KMS-11 (cell line): Measurements from ENCODE around the gene JPH3.

Experiments used
- H2AFZ ChIP-seq: fragments of 200-600 bp; sonication (generic); 2 replicates; pipeline ENCODE4 v1.6.1; 2016; ENCODE audit warnings: antibody characterized with exemption, mixed run types, low read depth
- H3K27ac ChIP-seq: fragments of 200-600 bp; sonication (generic); 2 replicates; pipeline ENCODE4 v1.6.1; 2016; ENCODE audit warnings: mild to moderate bottlenecking, mixed run types
- H3K27me3 ChIP-seq: fragments of 200-600 bp; sonication (generic); 2 replicates; pipeline ENCODE4 v1.6.1; 2017; ENCODE audit warnings: mild to moderate bottlenecking, low read depth, mixed run types, moderate library complexity; ENCODE audit not compliant: insufficient read depth
- H3K36me3 ChIP-seq: fragments of 200-600 bp; sonication (generic); 2 replicates; pipeline ENCODE4 v1.6.1; 2017; ENCODE audit warnings: mild to moderate bottlenecking, mixed run types; ENCODE audit not compliant: insufficient read depth
- H3K4me1 ChIP-seq: fragments of 200-600 bp; sonication (generic); 2 replicates; pipeline ENCODE4 v1.6.1; 2016; ENCODE audit warnings: mild to moderate bottlenecking, low read depth, mixed run types; ENCODE audit not compliant: poor library complexity, severe bottlenecking
- H3K4me2 ChIP-seq: fragments of 200-600 bp; sonication (generic); 2 replicates; pipeline ENCODE4 v1.7.0; 2016; ENCODE audit warnings: mild to moderate bottlenecking, mixed run types
- H3K4me3 ChIP-seq: fragments of 200-600 bp; sonication (generic); IDR thresholded peaks from 2 replicates; pipeline ENCODE4 v1.6.1; 2017; ENCODE audit warnings: low read depth, low read length, mixed read lengths; ENCODE audit not compliant: insufficient read depth
- H3K79me2 ChIP-seq: fragments of 200-600 bp; sonication (generic); 2 replicates; pipeline ENCODE4 v1.6.1; 2016; ENCODE audit warnings: low read depth, mixed run types; ENCODE audit not compliant: insufficient read depth
- H3K9ac ChIP-seq: fragments of 200-600 bp; sonication (generic); 2 replicates; pipeline ENCODE4 v1.6.1; 2016; ENCODE audit warnings: mild to moderate bottlenecking, mixed run types
- H4K20me1 ChIP-seq: fragments of 200-600 bp; sonication (generic); 2 replicates; pipeline ENCODE4 v1.6.1; 2016; ENCODE audit warnings: mild to moderate bottlenecking, mixed run types; ENCODE audit not compliant: insufficient read depth
- TF ChIP-seq, protein P1 (sequence below): fragments of 200-600 bp; sonication (generic); conservative IDR thresholded peaks from 2 replicates; pipeline ENCODE4 v1.6.1; 2017; ENCODE audit warnings: low read depth, mild to moderate bottlenecking, antibody characterized with exemption, low read length, moderate library complexity, mixed read lengths

Gene JPH3

DNA sequence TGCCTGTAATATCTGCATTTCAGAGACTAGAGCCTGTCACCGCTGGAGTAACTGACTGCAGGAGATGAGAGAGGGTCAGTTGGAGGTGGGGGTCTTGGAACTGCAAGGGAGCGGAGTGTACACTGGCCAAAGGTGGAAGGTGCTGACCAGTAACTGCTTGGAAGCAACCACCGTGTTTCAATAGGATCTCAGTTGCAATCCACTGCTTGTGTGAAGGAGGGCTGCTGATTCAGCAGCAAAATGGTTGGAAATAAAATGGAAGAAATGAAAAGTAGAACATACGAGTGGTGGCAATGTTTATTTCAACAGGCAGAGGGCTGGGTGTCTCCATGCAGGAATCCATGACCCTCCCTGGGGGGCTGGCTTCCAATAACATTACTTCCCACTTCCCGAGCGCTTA, 2.1 kb upstream of the JPH3 start:
- TF ChIP-seq, protein P1, sequence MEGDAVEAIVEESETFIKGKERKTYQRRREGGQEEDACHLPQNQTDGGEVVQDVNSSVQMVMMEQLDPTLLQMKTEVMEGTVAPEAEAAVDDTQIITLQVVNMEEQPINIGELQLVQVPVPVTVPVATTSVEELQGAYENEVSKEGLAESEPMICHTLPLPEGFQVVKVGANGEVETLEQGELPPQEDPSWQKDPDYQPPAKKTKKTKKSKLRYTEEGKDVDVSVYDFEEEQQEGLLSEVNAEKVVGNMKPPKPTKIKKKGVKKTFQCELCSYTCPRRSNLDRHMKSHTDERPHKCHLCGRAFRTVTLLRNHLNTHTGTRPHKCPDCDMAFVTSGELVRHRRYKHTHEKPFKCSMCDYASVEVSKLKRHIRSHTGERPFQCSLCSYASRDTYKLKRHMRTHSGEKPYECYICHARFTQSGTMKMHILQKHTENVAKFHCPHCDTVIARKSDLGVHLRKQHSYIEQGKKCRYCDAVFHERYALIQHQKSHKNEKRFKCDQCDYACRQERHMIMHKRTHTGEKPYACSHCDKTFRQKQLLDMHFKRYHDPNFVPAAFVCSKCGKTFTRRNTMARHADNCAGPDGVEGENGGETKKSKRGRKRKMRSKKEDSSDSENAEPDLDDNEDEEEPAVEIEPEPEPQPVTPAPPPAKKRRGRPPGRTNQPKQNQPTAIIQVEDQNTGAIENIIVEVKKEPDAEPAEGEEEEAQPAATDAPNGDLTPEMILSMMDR: no peak
- Histone ChIP-seq H3K27ac (no peak overlapping the region), H3K4me1 (no peaks in the 10 kb centered on the region), H3K9ac (no peak overlapping the region), H2AFZ (no peak overlapping the region), H3K79me2 (no peaks in the 10 kb centered on the region), H3K27me3 (peaks cover 62% of the 10 kb centered on the region), H3K4me2 (no peak overlapping the region), H3K36me3 (no peaks in the 10 kb centered on the region), H4K20me1 (no peaks in the 10 kb centered on the region), H3K4me3 (no peak overlapping the region)

DNA sequence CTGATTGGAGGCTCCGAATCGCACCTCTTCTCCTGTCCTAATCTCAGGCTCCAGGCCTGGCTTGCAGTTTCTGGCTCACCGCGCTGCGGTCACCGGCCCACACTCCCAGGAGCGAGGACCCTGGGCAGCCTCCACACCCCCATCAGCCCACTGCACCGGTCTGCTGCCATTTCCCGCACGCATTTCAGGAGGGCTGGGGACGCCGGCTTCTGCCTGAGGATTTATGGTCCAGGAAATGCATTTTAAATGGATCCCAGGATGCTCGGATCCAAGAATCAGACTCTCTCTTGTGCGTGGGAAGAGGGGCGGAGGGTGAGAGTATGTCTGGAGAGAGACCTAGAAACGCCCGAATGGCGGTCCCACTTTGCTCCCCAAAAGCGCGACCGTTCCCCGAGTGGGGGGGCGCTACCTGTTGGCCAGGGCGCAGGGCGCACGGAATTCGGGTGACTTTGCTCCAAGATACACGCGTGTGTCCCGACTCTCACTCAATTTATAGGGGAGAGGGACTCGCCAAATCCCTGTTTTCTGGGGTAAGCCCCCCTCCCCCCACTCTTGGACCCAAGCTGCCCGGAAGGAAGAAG, 817 bp upstream of the JPH3 start:
- H3K27ac ChIP-seq: no peak overlapping the region
- no peak overlapping the region for H2AFZ ChIP-seq
- TF ChIP-seq, protein P1: no peak
- H4K20me1 ChIP-seq: no peaks in the 10 kb centered on the region
- H3K9ac ChIP-seq: no peak overlapping the region
- H3K4me3 ChIP-seq: no peak overlapping the region
- no peaks in the 10 kb centered on the region for H3K4me1 ChIP-seq
- H3K36me3 ChIP-seq: no peaks in the 10 kb centered on the region
- H3K27me3 ChIP-seq: peaks cover 63% of the 10 kb centered on the region
- H3K4me2 ChIP-seq: no peak overlapping the region
- H3K79me2 ChIP-seq: no peaks in the 10 kb centered on the region

DNA sequence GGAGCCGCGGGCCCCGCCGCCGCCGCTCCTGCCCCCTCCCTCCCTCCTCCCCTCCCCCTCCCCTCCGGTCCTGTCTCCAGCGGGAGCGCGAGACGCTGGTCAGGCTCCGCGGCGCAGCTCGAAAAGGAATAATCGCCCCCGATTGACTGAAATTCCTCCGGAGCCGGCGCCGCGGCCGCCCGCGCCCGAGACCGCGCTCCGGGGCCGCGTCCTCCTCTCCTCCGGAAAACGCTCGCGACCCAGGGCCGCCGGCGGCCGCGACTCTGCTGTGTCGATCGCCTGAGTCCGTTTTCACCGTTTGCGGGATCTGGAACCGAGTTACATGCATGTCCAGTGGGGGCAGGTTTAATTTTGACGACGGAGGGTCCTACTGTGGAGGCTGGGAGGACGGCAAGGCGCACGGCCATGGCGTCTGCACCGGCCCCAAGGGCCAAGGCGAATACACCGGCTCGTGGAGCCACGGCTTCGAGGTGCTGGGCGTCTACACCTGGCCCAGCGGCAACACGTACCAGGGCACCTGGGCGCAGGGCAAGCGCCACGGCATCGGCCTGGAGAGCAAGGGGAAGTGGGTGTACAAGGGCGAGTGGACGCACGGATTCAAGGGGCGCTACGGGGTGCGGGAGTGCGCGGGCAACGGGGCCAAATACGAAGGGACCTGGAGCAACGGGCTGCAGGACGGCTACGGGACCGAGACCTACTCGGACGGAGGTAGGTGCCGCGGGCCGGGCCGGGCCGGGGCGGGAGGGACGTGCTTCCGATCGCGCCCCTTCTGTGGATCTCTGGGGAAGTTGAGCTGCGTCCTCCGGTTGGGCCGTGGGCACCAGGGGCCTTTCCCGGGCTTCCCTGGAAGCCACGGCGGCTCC, 744 bp downstream of the JPH3 start:
- no peak overlapping the region for H3K4me2 ChIP-seq
- H2AFZ ChIP-seq: no peak overlapping the region
- no peaks in the 10 kb centered on the region for H4K20me1 ChIP-seq
- no peak overlapping the region for H3K27ac ChIP-seq
- H3K4me3 ChIP-seq: no peak overlapping the region
- TF ChIP-seq, protein P1: no peak
- no peaks in the 10 kb centered on the region for H3K36me3 ChIP-seq
- no peaks in the 10 kb centered on the region for H3K4me1 ChIP-seq
- no peak overlapping the region for H3K9ac ChIP-seq
- peaks cover 68% of the 10 kb centered on the region for H3K27me3 ChIP-seq
- H3K79me2 ChIP-seq: no peaks in the 10 kb centered on the region

DNA sequence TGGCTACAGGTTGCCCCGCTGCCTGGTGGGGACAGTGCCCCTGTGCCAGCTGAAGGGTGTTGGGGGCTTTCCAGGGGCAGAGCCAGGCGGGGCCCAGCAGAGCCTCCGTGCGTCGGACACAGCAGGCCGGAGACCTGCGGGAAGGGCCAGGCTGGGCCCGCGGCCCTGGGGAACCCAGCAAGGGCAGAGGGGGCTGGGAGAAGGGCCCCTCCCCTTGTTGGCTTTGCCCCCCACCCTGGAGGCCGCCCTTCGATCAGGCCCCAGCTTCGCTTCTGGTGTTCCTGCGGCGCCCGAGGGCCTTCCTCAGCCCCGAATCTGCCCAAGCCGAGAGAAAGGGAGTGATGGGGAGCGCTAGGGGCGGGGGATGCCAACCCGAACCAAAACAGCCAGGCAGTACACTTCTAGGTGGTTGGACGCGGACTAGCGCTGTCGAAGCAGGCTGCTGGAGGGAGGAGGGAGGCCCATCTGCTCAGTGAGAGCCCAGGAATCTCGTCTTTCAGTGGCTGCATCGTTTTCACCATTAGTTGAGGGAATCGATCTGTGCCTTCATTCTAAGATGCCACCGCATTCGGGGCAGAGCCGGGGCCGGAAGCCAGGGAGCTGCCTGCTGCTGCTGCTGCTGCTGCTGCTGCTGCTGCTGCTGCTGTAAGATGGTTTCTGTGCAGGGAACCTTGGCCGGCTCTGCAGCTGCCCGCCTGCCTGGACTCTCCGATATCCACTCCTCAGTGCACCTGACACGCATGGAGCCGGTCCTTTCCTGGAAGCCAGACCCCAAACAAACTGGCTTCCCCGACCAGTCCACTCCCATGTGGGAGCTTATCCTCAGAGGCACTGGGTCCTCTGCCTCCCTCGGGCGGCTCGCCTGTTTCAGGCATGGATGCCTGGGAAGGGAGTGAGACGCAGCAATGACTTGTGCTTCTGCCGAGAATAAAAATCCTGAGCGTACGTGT, 1.7 kb downstream of the JPH3 start:
- no peaks in the 10 kb centered on the region for H3K4me1 ChIP-seq
- no peak overlapping the region for H2AFZ ChIP-seq
- H3K36me3 ChIP-seq: no peaks in the 10 kb centered on the region
- no peak overlapping the region for H3K9ac ChIP-seq
- peaks cover 75% of the 10 kb centered on the region for H3K27me3 ChIP-seq
- H4K20me1 ChIP-seq: no peaks in the 10 kb centered on the region
- TF ChIP-seq, protein P1: no peak
- no peak overlapping the region for H3K4me3 ChIP-seq
- no peaks in the 10 kb centered on the region for H3K79me2 ChIP-seq
- no peak overlapping the region for H3K27ac ChIP-seq
- H3K4me2 ChIP-seq: no peak overlapping the region
